HUES64 (cell line): ENCODE results near the gene MYLK.

Experiments
- H3K27ac ChIP-seq: 2 replicates; pipeline ENCODE4 v1.7.0; 2013; ENCODE audit warnings: low read depth, low read length, inconsistent platforms
- H3K27me3 ChIP-seq: 2 replicates; pipeline ENCODE4 v1.6.1; 2013; ENCODE audit warnings: mild to moderate bottlenecking, low read length; ENCODE audit not compliant: insufficient read depth
- H3K36me3 ChIP-seq: 2 replicates; pipeline ENCODE4 v1.6.1; 2013; ENCODE audit warnings: mild to moderate bottlenecking, low read length; ENCODE audit not compliant: insufficient read depth
- H3K4me1 ChIP-seq: 2 replicates; pipeline ENCODE4 v1.6.1; 2013; ENCODE audit warnings: mild to moderate bottlenecking, low read length, moderate library complexity; ENCODE audit not compliant: insufficient read depth
- H3K4me3 ChIP-seq: 2 replicates; pipeline ENCODE4 v1.5.1; 2013; ENCODE audit warnings: mild to moderate bottlenecking, low read length, moderate library complexity
- H3K9ac ChIP-seq: 2 replicates; pipeline ENCODE4 v1.6.1; 2013; ENCODE audit warnings: mild to moderate bottlenecking, low read depth, low read length
- H3K9me3 ChIP-seq: 2 replicates; pipeline ENCODE4 v1.6.1; 2013; ENCODE audit warnings: low read depth, low read length; ENCODE audit not compliant: insufficient read depth
- WGBS: fragments of 150-250, 120-280 bp; methylation state at CpG from one replicate; pipeline ENCODE4 v1.1.7; 2013; ENCODE audit warnings: missing lambda C conversion rate; 5-methylcytosine and 5-hydroxymethylcytosine counted together

MYLK gene

GRCh38 chr3:123628996-123629746, 255.0 kb downstream of the MYLK start:
- Histone ChIP-seq H3K9ac (no peak overlapping the region), H3K27ac (no peak overlapping the region), H3K9me3 (no peaks in the 10 kb centered on the region), H3K27me3 (no peaks in the 10 kb centered on the region), H3K4me1 (peaks cover 13% of the 10 kb centered on the region), H3K36me3 (no peaks in the 10 kb centered on the region), H3K4me3 (no peak overlapping the region)
- 93% methylated on average over 22 of the region's 22 CpGs for WGBS

DNA sequence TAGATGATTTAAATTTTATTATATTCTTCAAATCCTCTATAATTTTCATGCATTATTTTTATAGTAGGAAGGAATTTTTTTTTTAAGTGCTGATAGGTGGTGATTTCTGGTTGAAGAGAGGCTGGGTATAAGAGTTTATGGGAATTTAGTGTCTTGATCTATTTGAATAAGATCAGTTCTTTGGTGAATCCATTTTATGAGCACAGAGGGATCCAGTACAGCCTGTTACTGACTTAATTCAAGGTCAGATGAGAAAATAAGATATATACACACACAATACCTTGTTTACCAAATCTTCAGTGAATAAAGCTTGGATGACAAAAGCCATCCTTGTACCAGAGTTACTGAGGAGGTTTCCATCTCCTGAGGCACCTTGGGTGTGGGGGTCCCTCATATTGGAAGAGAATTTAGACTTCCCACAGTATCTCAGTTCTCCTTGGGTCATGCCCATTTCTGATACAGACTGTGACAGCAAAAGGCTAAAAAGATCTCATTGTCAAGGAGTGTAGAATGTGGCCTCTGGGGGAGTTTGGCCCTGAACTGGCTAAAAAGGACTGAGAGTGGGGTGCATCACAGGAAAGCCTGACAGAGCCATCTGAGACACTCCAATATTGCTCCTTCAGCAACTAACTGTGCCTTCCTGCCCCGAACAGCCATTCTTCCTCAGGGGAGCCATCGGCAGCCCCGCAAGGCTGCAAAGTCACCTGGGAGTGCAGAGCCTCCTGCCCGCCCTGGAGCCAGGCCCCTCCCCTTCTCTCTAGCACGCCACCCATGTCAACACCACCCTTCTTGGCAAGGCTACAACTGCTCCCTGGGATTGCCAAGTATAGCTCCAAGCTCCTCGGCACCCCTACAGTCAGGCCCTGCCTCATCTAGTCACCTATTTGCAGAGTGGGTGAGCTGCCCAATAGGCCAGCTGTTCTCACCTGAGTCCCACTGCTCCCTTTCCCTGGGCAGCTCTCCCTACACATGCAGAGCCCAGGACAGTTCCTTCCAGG, 256.2 kb downstream of the MYLK start:
- Histone ChIP-seq H3K27ac (no peak overlapping the region), H3K4me3 (no peak overlapping the region), H3K4me1 (peaks cover 13% of the 10 kb centered on the region), H3K9ac (no peak overlapping the region), H3K27me3 (no peaks in the 10 kb centered on the region), H3K9me3 (no peaks in the 10 kb centered on the region), H3K36me3 (no peaks in the 10 kb centered on the region)
- 90% methylated on average over 6 of the region's 6 CpGs for WGBS

DNA sequence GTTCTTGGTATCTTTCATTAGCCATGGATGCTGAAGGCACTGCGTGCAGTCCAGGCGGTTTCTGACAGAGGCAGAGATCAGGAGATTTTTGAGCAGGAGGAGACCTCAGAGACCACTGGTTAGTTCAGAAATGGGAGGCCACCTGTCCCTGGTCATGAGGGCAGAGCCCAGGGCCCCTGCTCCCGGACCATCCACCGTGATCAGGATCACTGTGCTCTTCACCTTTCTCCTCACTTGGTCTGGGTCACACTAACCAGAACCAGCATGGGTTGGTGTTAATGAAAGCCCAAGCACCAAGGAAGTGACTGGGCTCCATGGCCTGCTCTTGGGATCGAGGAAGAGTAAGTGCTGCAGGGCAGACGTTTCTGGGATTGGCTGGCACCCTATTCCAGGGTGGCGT, 257.3 kb downstream of the MYLK start:
- Histone ChIP-seq H3K4me1 (peaks cover 5% of the 10 kb centered on the region; the same call in 1 of the 2 replicates), H3K27me3 (no peaks in the 10 kb centered on the region), H3K9me3 (no peaks in the 10 kb centered on the region), H3K27ac (no peak overlapping the region), H3K9ac (no peak overlapping the region), H3K36me3 (no peaks in the 10 kb centered on the region), H3K4me3 (no peak overlapping the region)
- WGBS: 91% methylated on average over 7 of the region's 7 CpGs

DNA sequence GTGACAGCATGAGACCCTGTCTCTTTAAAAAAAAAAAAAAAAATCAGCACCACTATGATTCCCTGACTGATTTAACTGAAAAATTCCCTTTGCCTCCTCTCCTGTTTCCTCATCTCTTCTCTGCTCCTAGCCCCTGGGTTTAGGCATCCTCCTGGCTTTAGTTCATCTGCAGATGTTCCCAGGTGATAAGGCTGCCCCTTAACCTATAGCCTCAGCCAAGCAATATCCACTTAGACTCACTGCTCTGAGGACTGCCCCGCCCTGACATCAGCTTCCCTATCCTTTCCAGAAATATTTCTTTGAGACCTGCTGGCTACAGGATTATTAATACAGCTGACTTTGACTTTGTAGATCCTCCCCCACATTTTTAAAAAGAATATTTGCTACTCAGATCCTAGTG, 259.8 kb downstream of the MYLK start:
- Histone ChIP-seq H3K4me1 (0 out of 2 replicates have a peak, but pooled peaks cover 6% of the 10 kb centered on the region), H3K9ac (no peak overlapping the region), H3K27me3 (no peaks in the 10 kb centered on the region), H3K9me3 (no peaks in the 10 kb centered on the region), H3K36me3 (no peaks in the 10 kb centered on the region), H3K27ac (no peak overlapping the region), H3K4me3 (no peak overlapping the region)
- 95% methylated on average over 1 of the region's 1 CpG for WGBS

DNA sequence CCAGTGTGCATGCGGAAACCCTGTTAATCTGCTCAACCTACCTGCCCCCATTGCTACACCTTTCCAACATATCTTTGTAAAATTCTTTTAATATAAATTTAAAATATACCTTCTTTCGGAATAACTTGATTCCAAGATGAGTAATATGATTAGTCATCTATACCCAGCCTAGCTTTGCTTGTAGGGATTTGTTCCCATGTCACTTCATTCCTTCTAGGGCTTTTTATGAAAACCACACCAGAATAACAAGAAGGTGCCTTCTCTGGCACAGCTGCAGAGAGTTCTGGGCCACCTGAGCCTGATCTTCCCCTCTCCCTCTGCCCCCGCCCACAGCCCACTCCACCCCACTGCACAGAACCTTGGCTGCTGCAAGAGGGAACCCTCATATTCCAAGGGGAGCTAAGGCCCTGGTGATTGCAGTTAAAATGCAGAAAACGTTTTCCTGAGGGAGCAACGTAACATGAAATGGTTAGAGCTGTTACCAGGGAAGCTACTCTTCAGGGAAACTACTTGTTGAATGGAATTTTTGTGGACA, 260.7 kb downstream of the MYLK start:
- Histone ChIP-seq H3K27ac (no peak overlapping the region), H3K9ac (no peak overlapping the region), H3K36me3 (no peaks in the 10 kb centered on the region), H3K4me3 (no peak overlapping the region), H3K9me3 (no peaks in the 10 kb centered on the region), H3K27me3 (no peaks in the 10 kb centered on the region), H3K4me1 (0 out of 2 replicates have a peak, but pooled peaks cover 6% of the 10 kb centered on the region)
- 91% methylated on average over 4 of the region's 5 CpGs for WGBS

- no peaks in the 10 kb centered on the region for H3K9me3 ChIP-seq
- H3K4me1 ChIP-seq: 0 out of 2 replicates have a peak, but pooled peaks cover 6% of the 10 kb centered on the region
- no peak overlapping the region for H3K4me3 ChIP-seq
- H3K27me3 ChIP-seq: no peaks in the 10 kb centered on the region
- WGBS: 97% methylated on average over 2 of the region's 2 CpGs
- no peak overlapping the region for H3K9ac ChIP-seq
- no peaks in the 10 kb centered on the region for H3K36me3 ChIP-seq
- no peak overlapping the region for H3K27ac ChIP-seq
Observed at GRCh38 chr3:123622766-123623165, 261.4 kb downstream of the MYLK start.

DNA sequence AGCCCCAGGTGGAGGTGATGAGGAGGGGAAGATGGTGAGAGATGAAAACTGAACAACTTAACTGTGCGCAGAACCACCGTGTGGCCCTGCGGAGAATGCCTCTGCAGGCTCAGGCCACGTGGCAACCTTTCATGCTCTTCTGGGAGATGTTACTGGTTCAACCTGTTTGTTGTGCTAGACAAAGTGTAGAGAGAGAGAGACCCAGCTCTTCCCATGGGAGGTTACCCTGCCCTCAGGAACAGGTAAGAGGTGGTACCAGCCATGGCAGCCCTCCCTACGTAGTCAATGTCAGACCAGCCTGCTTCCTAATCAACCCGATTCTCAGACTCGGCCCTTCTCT, 262.3 kb downstream of the MYLK start:
- Histone ChIP-seq H3K9me3 (no peaks in the 10 kb centered on the region), H3K9ac (no peak overlapping the region), H3K36me3 (no peaks in the 10 kb centered on the region; the same call in 1 of the 2 replicates), H3K27ac (no peak overlapping the region), H3K27me3 (no peaks in the 10 kb centered on the region), H3K4me3 (no peak overlapping the region), H3K4me1 (0 out of 2 replicates have a peak, but pooled peaks cover 6% of the 10 kb centered on the region)
- WGBS: 88% methylated on average over 7 of the region's 7 CpGs

DNA sequence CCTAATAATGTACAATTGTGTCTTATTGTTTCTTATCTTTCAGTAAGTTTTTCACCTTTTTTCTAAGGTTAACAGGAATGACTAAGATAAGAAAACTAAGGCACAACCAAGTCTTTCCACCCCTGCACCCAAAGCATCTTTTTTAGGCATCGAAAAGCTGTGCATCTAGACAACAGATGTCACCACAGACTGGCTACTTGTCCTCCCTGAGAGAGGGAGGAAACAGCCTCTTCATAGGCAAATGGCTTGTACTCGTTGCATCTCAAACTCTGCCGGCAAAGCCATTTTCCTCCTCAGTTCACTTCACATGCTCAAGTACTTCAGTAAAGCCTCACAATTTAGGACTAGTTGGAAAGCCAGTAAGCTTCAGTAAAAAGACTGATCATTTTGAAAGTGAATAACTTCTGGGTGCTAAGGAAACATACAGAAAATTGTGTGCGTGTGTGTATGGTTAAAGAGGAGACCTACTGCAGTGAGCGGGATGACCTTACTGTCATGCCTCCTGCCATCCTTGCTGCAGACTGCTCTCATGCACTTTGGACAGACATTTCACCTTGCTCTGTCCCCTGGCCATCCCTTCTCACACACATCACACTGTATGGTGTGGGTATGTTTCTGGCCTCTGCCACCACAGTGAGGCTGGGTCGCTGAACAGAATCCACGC, 262.8 kb downstream of the MYLK start:
- H3K36me3 ChIP-seq: no peaks in the 10 kb centered on the region; the same call in 1 of the 2 replicates
- H3K27me3 ChIP-seq: no peaks in the 10 kb centered on the region
- H3K27ac ChIP-seq: no peak overlapping the region
- H3K4me1 ChIP-seq: 0 out of 2 replicates have a peak, but pooled peaks cover 6% of the 10 kb centered on the region
- H3K9ac ChIP-seq: no peak overlapping the region
- 73% methylated on average over 7 of the region's 7 CpGs for WGBS
- no peaks in the 10 kb centered on the region for H3K9me3 ChIP-seq
- H3K4me3 ChIP-seq: no peak overlapping the region

DNA sequence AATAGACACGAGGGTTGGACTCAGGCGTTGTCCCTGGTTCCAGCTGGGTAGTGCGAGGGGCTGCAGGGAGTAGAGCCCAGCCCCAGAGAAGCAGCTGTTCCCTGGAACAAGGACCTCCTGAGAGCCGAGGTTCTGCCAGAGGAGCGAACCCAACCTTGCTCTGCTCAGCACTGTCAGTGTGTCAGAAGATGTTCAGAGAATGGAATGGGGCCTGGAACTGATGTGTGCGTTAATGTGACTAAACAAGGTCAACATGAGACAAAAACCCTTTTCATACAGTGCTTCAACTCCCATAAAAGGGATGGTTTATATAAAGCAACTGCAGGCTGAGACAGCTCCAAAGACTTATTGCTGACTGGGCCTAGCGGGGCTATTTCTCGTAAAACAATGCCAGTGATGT, 263.8 kb downstream of the MYLK start:
- Histone ChIP-seq H3K27ac (no peak overlapping the region), H3K9ac (no peak overlapping the region), H3K4me1 (0 out of 2 replicates have a peak, but pooled peaks cover 6% of the 10 kb centered on the region), H3K4me3 (no peak overlapping the region), H3K36me3 (no peaks in the 10 kb centered on the region; the same call in 1 of the 2 replicates), H3K9me3 (no peaks in the 10 kb centered on the region), H3K27me3 (no peaks in the 10 kb centered on the region)
- WGBS: 91% methylated on average over 7 of the region's 8 CpGs

GRCh38 chr3:123618768-123619484, 265.2 kb downstream of the MYLK start:
- no peaks in the 10 kb centered on the region; the same call in 1 of the 2 replicates for H3K36me3 ChIP-seq
- 95% methylated on average over 5 of the region's 5 CpGs for WGBS
- H3K27ac ChIP-seq: no peak overlapping the region
- no peak overlapping the region for H3K4me3 ChIP-seq
- H3K9ac ChIP-seq: no peak overlapping the region
- no peaks in the 10 kb centered on the region for H3K27me3 ChIP-seq
- 0 out of 2 replicates have a peak, but pooled peaks cover 6% of the 10 kb centered on the region for H3K4me1 ChIP-seq
- no peaks in the 10 kb centered on the region for H3K9me3 ChIP-seq
